ELF-1 (cell line): ENCODE measurements around the gene WDPCP.
"Not testable (repeated sequence)": the region's sequence is repeated elsewhere in the genome, so short reads cannot be mapped to it uniquely, and the experiment has no call there.

Source experiments
- DNase-seq: peaks from one replicate; pipeline ENCODE4 v3.0.0-alpha.2; 2016; ENCODE audit warnings: low read depth, low spot score

Gene WDPCP

GRCh38 chr2:63539416-63540162 lies 48.7 kb downstream of the WDPCP start:
- DNase-seq = no peak

GRCh38 chr2:63538390-63538789 lies 49.9 kb downstream of the WDPCP start:
- DNase-seq = no peak

GRCh38 chr2:63537306-63537705 lies 51.0 kb downstream of the WDPCP start:
- DNase-seq = no peak

- DNase-seq = no peak
Measured at GRCh38 chr2:63530704-63531279, 57.5 kb downstream of the WDPCP start.

- DNase-seq = no peak
Measured at GRCh38 chr2:63525905-63526304, 62.4 kb downstream of the WDPCP start.

GRCh38 chr2:63522950-63523349 lies 65.3 kb downstream of the WDPCP start:
- DNase-seq = no peak

GRCh38 chr2:63520793-63521192 lies 67.5 kb downstream of the WDPCP start:
- DNase-seq = no peak

- no peak for DNase-seq
Measured at GRCh38 chr2:63514781-63515180, 73.5 kb downstream of the WDPCP start.

- no peak for DNase-seq
Measured at GRCh38 chr2:63514237-63514716, 74.0 kb downstream of the WDPCP start.

- DNase-seq = no peak
Measured at GRCh38 chr2:63506320-63506719, 82.0 kb downstream of the WDPCP start.

GRCh38 chr2:63503818-63504217 lies 84.5 kb downstream of the WDPCP start:
- no peak for DNase-seq

- DNase-seq = no peak
Measured at GRCh38 chr2:63500398-63500797, 87.9 kb downstream of the WDPCP start.

GRCh38 chr2:63497576-63497975 lies 90.7 kb downstream of the WDPCP start:
- DNase-seq = no peak

- DNase-seq = no peak
Measured at GRCh38 chr2:63494968-63495367, 93.3 kb downstream of the WDPCP start.

- DNase-seq = no peak
Measured at GRCh38 chr2:63494100-63494499, 94.2 kb downstream of the WDPCP start.

- DNase-seq = no peak
Measured at GRCh38 chr2:63488118-63488713, 100.1 kb downstream of the WDPCP start.

GRCh38 chr2:63486861-63487290 lies 101.4 kb downstream of the WDPCP start:
- DNase-seq = peak; percentile 4

- no peak for DNase-seq
Measured at GRCh38 chr2:63484901-63485300, 103.4 kb downstream of the WDPCP start.

GRCh38 chr2:63484481-63484880 lies 103.8 kb downstream of the WDPCP start:
- no peak for DNase-seq

- DNase-seq = no peak
Measured at GRCh38 chr2:63477686-63478085, 110.6 kb downstream of the WDPCP start.

- not testable (repeated sequence) for DNase-seq
Measured at GRCh38 chr2:63469313-63469712, 119.0 kb downstream of the WDPCP start.

GRCh38 chr2:63465633-63466032 lies 122.6 kb downstream of the WDPCP start:
- no peak for DNase-seq

GRCh38 chr2:63463142-63463541 lies 125.1 kb downstream of the WDPCP start:
- no peak for DNase-seq
